Measurements from ENCODE around the gene ARSI. TPM values are rescaled to one million over a fixed set of nuclear protein-coding genes. Genes with fewer than 3 reads are reported as not detected.

Gene ARSI
- total RNA-seq, 1 donor: 4.7 TPM

DNA sequence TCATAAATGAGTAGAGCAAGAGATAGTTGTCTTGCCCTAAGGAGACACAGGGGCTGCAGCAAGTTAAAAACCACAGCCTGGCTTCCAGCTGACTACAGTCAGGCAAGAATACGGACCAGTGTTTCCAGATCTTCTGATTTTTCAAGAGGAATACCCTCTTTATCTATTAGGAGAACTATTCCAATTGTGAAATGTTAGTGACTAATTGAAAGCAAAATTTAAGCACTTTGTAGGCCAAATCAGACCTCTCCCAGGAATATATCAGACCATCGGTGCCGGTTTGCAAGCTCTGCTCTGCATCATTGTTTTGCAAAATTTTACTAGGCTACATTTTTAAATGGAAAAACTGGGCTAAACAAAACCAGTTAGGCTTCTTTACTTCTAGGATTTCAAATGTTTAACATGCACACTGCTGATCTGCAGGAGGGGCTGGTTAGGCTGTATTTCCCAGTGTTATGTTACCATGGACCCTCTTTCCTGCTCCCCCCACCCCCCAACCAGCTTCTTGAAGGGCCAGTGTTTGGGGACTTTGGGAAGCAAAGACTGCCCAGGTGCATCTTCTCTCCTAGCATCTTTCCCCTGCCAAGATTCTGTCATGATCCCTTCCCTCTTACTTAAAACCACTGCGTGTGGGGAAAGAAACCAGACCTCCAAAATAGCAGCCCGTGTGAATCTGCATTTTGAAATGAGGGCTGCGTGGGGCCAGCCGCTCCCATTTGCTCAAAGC, 1.1 kb upstream of the ARSI start:
- Histone ChIP-seq H3K4me2 (ENCODE audit: insufficient read depth, low read length) (no peak overlapping the region), H3K27ac (ENCODE audit: low read depth, low read length) (no peak overlapping the region)
- no peak for DNase-seq (ENCODE audit: insufficient read length, low spot score, missing footprints)

GRCh38 chr5:150303070-150303615, 438 bp upstream of the ARSI start:
- H2AFZ ChIP-seq (ENCODE audit: low read length): peak overlapping the region; percentile 88
- H3K4me3 ChIP-seq (ENCODE audit: insufficient read depth, low read length): peak overlapping the region; percentile 71
- no peak overlapping the region for H3K27ac ChIP-seq (ENCODE audit: low read depth, low read length)
- H4K20me1 ChIP-seq (ENCODE audit: insufficient read depth, low read length): no peaks in the 10 kb centered on the region
- no peaks in the 10 kb centered on the region for H3K79me2 ChIP-seq (ENCODE audit: insufficient read depth, low read length)
- no peak for TF ChIP-seq CTCF (IDR thresholded peaks at IDR 0.05; ENCODE audit: extremely low read depth, low read depth, low read length)
- peaks cover 35% of the 10 kb centered on the region for H3K4me1 ChIP-seq (ENCODE audit: insufficient read depth, low read length)
- no peaks in the 10 kb centered on the region for H3K36me3 ChIP-seq (ENCODE audit: insufficient read depth, low read length)
- no peak for DNase-seq (ENCODE audit: insufficient read length, low spot score, missing footprints)
- no peaks in the 10 kb centered on the region for H3K9me3 ChIP-seq (ENCODE audit: low read depth, low read length)
- H3K4me2 ChIP-seq (ENCODE audit: insufficient read depth, low read length): peak overlapping the region; percentile 80
- H3K27me3 ChIP-seq (ENCODE audit: insufficient read depth, low read length): no peaks in the 10 kb centered on the region

More for the DNA sequence above, 1.1 kb upstream of the ARSI start:
- no peak for TF ChIP-seq CTCF (IDR thresholded peaks at IDR 0.05; ENCODE audit: extremely low read depth, low read depth, low read length)
- Histone ChIP-seq H2AFZ (ENCODE audit: low read length) (no peak overlapping the region), H4K20me1 (ENCODE audit: insufficient read depth, low read length) (no peaks in the 10 kb centered on the region), H3K79me2 (ENCODE audit: insufficient read depth, low read length) (no peaks in the 10 kb centered on the region), H3K27me3 (ENCODE audit: insufficient read depth, low read length) (no peaks in the 10 kb centered on the region), H3K4me3 (ENCODE audit: insufficient read depth, low read length) (no peak overlapping the region), H3K9me3 (ENCODE audit: low read depth, low read length) (no peaks in the 10 kb centered on the region), H3K4me1 (ENCODE audit: insufficient read depth, low read length) (peaks cover 30% of the 10 kb centered on the region), H3K36me3 (ENCODE audit: insufficient read depth, low read length) (no peaks in the 10 kb centered on the region)

DNA sequence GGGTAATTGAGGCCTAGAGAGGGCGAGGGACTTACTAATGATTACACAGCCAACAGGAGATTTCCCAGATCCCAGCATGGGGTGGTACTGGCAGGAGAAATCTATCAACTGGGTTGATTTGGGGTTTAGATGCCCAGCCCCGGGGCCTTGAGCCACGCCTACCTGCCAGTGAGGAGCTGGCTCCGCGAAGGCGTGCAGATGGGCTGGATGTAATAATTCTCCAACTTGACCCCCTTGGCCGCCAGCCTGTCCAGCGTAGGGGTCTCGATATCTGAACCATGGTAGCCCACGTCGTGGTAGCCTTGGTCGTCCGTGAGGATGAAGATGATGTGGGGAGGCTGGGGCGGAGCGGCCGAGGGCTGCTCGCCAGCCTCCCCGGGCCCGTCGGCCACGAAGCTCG, 804 bp downstream of the ARSI start:
- Histone ChIP-seq H2AFZ (ENCODE audit: low read length) (peak overlapping the region; percentile 37), H3K36me3 (ENCODE audit: insufficient read depth, low read length) (peaks cover 3% of the 10 kb centered on the region), H3K4me3 (ENCODE audit: insufficient read depth, low read length) (peak overlapping the region; percentile 71), H3K4me2 (ENCODE audit: insufficient read depth, low read length) (peak overlapping the region; percentile 80), H4K20me1 (ENCODE audit: insufficient read depth, low read length) (no peaks in the 10 kb centered on the region), H3K27ac (ENCODE audit: low read depth, low read length) (no peak overlapping the region), H3K4me1 (ENCODE audit: insufficient read depth, low read length) (peaks cover 35% of the 10 kb centered on the region), H3K27me3 (ENCODE audit: insufficient read depth, low read length) (no peaks in the 10 kb centered on the region), H3K9me3 (ENCODE audit: low read depth, low read length) (no peaks in the 10 kb centered on the region), H3K79me2 (ENCODE audit: insufficient read depth, low read length) (no peaks in the 10 kb centered on the region)
- DNase-seq (ENCODE audit: insufficient read length, low spot score, missing footprints): no peak
- no peak for TF ChIP-seq CTCF (IDR thresholded peaks at IDR 0.05; ENCODE audit: extremely low read depth, low read depth, low read length)

- Histone ChIP-seq H3K4me2 (ENCODE audit: insufficient read depth, low read length) (peak overlapping the region; percentile 80), H3K4me3 (ENCODE audit: insufficient read depth, low read length) (no peak overlapping the region), H2AFZ (ENCODE audit: low read length) (no peak overlapping the region), H4K20me1 (ENCODE audit: insufficient read depth, low read length) (no peaks in the 10 kb centered on the region), H3K27me3 (ENCODE audit: insufficient read depth, low read length) (no peaks in the 10 kb centered on the region), H3K36me3 (ENCODE audit: insufficient read depth, low read length) (peaks cover 3% of the 10 kb centered on the region), H3K27ac (ENCODE audit: low read depth, low read length) (no peak overlapping the region), H3K9me3 (ENCODE audit: low read depth, low read length) (no peaks in the 10 kb centered on the region), H3K79me2 (ENCODE audit: insufficient read depth, low read length) (no peaks in the 10 kb centered on the region), H3K4me1 (ENCODE audit: insufficient read depth, low read length) (peaks cover 35% of the 10 kb centered on the region)
- peak; percentile 89 for DNase-seq (ENCODE audit: insufficient read length, low spot score, missing footprints)
- no peak for TF ChIP-seq CTCF (IDR thresholded peaks at IDR 0.05; ENCODE audit: extremely low read depth, low read depth, low read length)
These were observed 1.6 kb downstream of the ARSI start for GRCh38 chr5:150301170-150301505.

Data from osteoblast (primary cell).